ENCODE data around the gene TAX1BP3. TPM values are rescaled to one million over a fixed set of nuclear protein-coding genes. Genes with fewer than 3 reads are reported as not detected.

TAX1BP3 gene
- total RNA-seq, 1 experiment from 2014 or later: 147 TPM

DNA sequence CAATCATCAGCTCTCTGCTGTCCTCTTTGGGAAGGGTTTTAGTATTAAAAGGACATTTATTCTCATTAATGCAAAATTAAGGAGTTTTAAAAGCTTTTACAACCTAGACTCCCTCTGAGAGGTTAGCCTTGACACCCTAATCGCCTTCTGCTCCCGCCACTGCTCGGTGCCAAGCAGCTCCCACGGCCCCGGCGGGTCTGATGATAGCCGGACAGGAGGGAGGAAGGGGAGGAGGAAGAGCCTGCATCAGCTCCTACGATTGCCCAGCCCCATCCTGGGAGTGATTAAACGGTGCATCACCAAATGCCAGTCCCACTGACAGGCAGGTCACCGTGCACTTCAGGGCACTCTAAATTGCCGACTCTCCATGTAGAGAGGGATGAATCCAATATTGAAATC, 40.6 kb downstream of the TAX1BP3 start:
- TF ChIP-seq, protein P1, sequence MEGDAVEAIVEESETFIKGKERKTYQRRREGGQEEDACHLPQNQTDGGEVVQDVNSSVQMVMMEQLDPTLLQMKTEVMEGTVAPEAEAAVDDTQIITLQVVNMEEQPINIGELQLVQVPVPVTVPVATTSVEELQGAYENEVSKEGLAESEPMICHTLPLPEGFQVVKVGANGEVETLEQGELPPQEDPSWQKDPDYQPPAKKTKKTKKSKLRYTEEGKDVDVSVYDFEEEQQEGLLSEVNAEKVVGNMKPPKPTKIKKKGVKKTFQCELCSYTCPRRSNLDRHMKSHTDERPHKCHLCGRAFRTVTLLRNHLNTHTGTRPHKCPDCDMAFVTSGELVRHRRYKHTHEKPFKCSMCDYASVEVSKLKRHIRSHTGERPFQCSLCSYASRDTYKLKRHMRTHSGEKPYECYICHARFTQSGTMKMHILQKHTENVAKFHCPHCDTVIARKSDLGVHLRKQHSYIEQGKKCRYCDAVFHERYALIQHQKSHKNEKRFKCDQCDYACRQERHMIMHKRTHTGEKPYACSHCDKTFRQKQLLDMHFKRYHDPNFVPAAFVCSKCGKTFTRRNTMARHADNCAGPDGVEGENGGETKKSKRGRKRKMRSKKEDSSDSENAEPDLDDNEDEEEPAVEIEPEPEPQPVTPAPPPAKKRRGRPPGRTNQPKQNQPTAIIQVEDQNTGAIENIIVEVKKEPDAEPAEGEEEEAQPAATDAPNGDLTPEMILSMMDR (conservative IDR thresholded peaks at IDR 0.05): no peak
- TF ChIP-seq EZH2 (IDR thresholded peaks at IDR 0.05; ENCODE audit: low read depth): no peak
- no peak overlapping the region for H3K4me3 ChIP-seq
- H2AFZ ChIP-seq: no peak overlapping the region
- intact Hi-C loops (cut with micrococcal nuclease; ENCODE audit: unreplicated experiment): no loop called here
- peaks cover 10% of the 10 kb centered on the region; the same call in 1 of the 2 replicates for H3K79me2 ChIP-seq (ENCODE audit: low read depth)
- H3F3A ChIP-seq (ENCODE audit: insufficient read depth, low read depth): peaks cover 1% of the 10 kb centered on the region; the same call in 1 of the 2 replicates
- H4K20me1 ChIP-seq (ENCODE audit: insufficient read depth): peaks cover 6% of the 10 kb centered on the region; the same call in 1 of the 2 replicates
- CTCF ChIA-PET: no interaction called here
- peaks cover 20% of the 10 kb centered on the region; the same call in 1 of the 2 replicates for H3K36me3 ChIP-seq (ENCODE audit: low read depth)
- no peak overlapping the region for H3K4me2 ChIP-seq
- no peaks in the 10 kb centered on the region for H3K27me3 ChIP-seq (ENCODE audit: insufficient read depth, low read depth)
- DNase-seq: no peak
- H3K4me1 ChIP-seq (replicated peaks; ENCODE audit: insufficient read depth): no peaks in the 10 kb centered on the region
- H3K9me3 ChIP-seq (ENCODE audit: insufficient read depth, low read depth): no peaks in the 10 kb centered on the region
- POLR2A ChIA-PET (ENCODE audit: unreplicated experiment): no interaction called here
- H3K27ac ChIP-seq: no peak overlapping the region
- H3K9me2 ChIP-seq (ENCODE audit: insufficient read depth): no peaks in the 10 kb centered on the region
- BruUV-seq (replicated peaks): no TSS peak

DNA sequence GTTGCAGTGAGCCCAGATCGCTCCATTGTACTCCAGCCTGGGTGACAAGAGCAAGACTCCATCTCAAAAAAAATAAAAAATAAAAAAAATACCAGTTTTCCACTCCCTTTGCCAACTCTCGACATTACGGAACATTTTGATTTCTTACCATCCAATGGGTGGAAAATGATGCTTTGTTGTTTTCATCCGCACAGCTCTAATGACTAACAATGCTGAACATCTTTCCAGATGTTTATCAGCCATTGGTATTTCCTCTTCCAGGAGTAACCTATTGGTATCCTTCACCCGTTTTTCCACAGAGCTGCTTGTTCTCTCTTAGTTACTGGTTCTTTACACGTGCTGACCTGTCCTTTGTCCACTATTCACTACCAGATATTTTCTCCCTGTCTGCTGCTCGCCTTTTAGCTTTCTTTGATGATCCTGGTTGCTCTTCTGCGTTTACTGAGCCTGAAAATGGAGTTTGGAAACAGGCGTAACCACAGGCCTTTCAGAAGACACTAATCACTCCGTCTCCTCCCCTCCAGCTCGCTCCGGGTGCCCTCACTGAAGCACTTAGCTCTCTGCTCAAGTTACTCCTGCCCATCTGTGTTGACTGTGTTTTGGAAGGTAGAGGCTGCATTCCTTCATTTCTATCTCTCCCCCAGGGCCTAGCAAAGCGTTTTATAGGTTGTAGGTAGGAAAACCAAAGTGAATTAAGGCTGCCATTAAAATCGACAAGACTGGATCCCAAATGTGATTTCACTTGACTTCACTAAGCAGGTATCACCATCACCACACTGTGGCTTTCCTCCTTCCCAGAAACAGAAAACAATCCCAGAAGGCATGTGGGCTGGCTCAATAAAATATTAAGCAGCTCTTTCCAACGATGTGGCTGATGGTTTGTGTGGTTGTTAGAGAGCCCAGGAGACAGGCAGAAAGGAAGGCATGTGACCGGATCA, 41.3 kb downstream of the TAX1BP3 start:
- H3K4me2 ChIP-seq: no peak overlapping the region
- DNase-seq: no peak
- no peak overlapping the region for H3K27ac ChIP-seq
- peaks cover 4% of the 10 kb centered on the region; the same call in 1 of the 2 replicates for H3K79me2 ChIP-seq (ENCODE audit: low read depth)
- no peak overlapping the region for H2AFZ ChIP-seq
- BruUV-seq (replicated peaks): no TSS peak
- intact Hi-C loops (cut with micrococcal nuclease; ENCODE audit: unreplicated experiment): no loop called here
- ChIA-PET CTCF (no interaction called here), POLR2A (ENCODE audit: unreplicated experiment) (no interaction called here)
- H3K4me1 ChIP-seq (replicated peaks; ENCODE audit: insufficient read depth): no peaks in the 10 kb centered on the region
- no peaks in the 10 kb centered on the region for H3K9me2 ChIP-seq (ENCODE audit: insufficient read depth)
- peaks cover 5% of the 10 kb centered on the region; the same call in 1 of the 2 replicates for H3F3A ChIP-seq (ENCODE audit: insufficient read depth, low read depth)
- no peaks in the 10 kb centered on the region for H3K27me3 ChIP-seq (ENCODE audit: insufficient read depth, low read depth)
- no peaks in the 10 kb centered on the region for H3K9me3 ChIP-seq (ENCODE audit: insufficient read depth, low read depth)
- H3K36me3 ChIP-seq (ENCODE audit: low read depth): peaks cover 20% of the 10 kb centered on the region; the same call in 1 of the 2 replicates
- peaks cover 6% of the 10 kb centered on the region; the same call in 1 of the 2 replicates for H4K20me1 ChIP-seq (ENCODE audit: insufficient read depth)
- TF ChIP-seq EZH2 (IDR thresholded peaks at IDR 0.05; ENCODE audit: low read depth): no peak
- TF ChIP-seq, protein P1 (conservative IDR thresholded peaks at IDR 0.05): no peak
- H3K4me3 ChIP-seq: no peak overlapping the region

DNA sequence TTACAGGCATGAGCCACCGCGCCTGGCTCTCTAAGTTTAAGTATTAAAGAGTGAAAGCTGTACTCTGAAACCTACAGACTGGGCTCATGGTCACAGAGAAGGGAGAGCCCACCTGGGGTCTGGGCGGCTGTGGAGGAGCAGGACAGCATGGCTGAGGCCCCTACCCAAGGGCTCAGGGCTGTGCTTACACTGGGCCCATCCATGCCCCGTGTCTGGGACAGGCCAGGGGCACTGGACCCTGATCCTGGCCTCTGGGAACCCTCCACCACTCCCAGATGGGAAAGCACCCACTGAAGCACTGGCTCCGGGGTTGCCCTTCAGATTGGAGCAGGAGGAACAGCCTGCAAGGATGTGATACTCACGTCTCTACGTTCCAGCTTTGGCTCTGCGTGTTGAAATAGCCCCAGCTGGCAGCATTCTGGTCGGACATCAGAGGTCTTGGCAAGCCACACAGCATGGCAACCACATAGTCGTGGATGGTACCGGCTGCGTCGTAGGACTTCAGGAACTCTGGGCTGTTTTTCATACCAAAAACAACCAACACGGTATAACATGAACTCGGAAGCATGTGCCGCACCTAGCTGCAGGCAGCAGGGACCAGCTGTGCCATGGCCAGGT, 45.3 kb downstream of the TAX1BP3 start:
- Histone ChIP-seq H3K9me2 (ENCODE audit: insufficient read depth) (no peaks in the 10 kb centered on the region), H3K27ac (no peak overlapping the region), H3K4me1 (replicated peaks; ENCODE audit: insufficient read depth) (no peaks in the 10 kb centered on the region), H2AFZ (no peak overlapping the region), H3K4me3 (no peak overlapping the region), H4K20me1 (ENCODE audit: insufficient read depth) (peaks cover 6% of the 10 kb centered on the region; the same call in 1 of the 2 replicates), H3K79me2 (ENCODE audit: low read depth) (no peaks in the 10 kb centered on the region), H3K27me3 (ENCODE audit: insufficient read depth, low read depth) (no peaks in the 10 kb centered on the region), H3K9me3 (ENCODE audit: insufficient read depth, low read depth) (no peaks in the 10 kb centered on the region), H3K36me3 (ENCODE audit: low read depth) (peaks cover 20% of the 10 kb centered on the region; the same call in 1 of the 2 replicates), H3K4me2 (no peak overlapping the region), H3F3A (ENCODE audit: insufficient read depth, low read depth) (peaks cover 5% of the 10 kb centered on the region; the same call in 1 of the 2 replicates)
- no peak for DNase-seq
- POLR2A ChIA-PET (ENCODE audit: unreplicated experiment): no interaction called here
- TF ChIP-seq EZH2 (IDR thresholded peaks at IDR 0.05; ENCODE audit: low read depth): no peak
- TF ChIP-seq, protein P1 (conservative IDR thresholded peaks at IDR 0.05): no peak
- intact Hi-C loops (cut with micrococcal nuclease; ENCODE audit: unreplicated experiment): no loop called here
- CTCF ChIA-PET: interaction anchor here (0.6 kb wide), 1 partner anchor 88 kb away, joined by 4 read pairs; no protein-coding TSS in a partner anchor
- no TSS peak for BruUV-seq (replicated peaks)

Data from PC-9 (cell line).